ENCODE data around the gene IZUMO2.

DNA sequence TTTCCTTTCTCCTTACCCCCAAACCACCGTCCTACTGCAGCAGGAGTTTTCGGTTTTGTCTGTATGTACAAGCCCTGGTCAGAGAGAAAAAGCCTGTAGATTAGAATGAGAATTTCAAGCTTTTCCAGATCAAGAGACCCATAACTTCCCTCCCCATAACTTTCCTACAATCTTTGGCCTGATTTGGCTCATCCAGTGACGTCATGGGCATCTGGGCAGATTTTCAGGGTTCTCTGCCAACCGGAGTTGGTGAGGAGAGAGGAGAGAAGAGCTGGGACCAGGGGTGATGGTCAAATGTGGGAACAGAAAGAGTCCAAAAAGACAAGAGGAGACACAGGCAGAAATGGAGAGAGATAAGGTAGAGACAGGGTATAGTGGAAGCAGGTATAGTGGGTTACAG lies 10.5 kb downstream of the IZUMO2 start:
- TF ChIP-seq ZNF274 (IDR thresholded peaks at IDR 0.05; ENCODE audit: insufficient read depth, insufficient read length) (no peak), CBX5 (IDR thresholded peaks at IDR 0.05; ENCODE audit: low read depth) (no peak), SRF (IDR thresholded peaks at IDR 0.05; ENCODE audit: low read depth in 2 of 2, low read length in 2 of 2) (no peak), SP1 (IDR thresholded peaks at IDR 0.05; ENCODE audit: low read depth, low read length) (no peak), NFXL1 (IDR thresholded peaks at IDR 0.05; ENCODE audit: borderline replicate concordance) (no peak), EZH2 (IDR thresholded peaks at IDR 0.05; ENCODE audit: borderline replicate concordance, control insufficient read depth, low read depth, low read length) (no peak), SREBF1 (IDR thresholded peaks at IDR 0.05; ENCODE audit: low read length) (no peak)
- TF ChIP-seq, protein P1, sequence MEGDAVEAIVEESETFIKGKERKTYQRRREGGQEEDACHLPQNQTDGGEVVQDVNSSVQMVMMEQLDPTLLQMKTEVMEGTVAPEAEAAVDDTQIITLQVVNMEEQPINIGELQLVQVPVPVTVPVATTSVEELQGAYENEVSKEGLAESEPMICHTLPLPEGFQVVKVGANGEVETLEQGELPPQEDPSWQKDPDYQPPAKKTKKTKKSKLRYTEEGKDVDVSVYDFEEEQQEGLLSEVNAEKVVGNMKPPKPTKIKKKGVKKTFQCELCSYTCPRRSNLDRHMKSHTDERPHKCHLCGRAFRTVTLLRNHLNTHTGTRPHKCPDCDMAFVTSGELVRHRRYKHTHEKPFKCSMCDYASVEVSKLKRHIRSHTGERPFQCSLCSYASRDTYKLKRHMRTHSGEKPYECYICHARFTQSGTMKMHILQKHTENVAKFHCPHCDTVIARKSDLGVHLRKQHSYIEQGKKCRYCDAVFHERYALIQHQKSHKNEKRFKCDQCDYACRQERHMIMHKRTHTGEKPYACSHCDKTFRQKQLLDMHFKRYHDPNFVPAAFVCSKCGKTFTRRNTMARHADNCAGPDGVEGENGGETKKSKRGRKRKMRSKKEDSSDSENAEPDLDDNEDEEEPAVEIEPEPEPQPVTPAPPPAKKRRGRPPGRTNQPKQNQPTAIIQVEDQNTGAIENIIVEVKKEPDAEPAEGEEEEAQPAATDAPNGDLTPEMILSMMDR (IDR thresholded peaks at IDR 0.05 in 2 of 3, conservative IDR thresholded peaks at IDR 0.05 in 1 of 3; ENCODE audit: control insufficient read depth in 2 of 3, extremely low read depth in 1 of 3, insufficient read depth in 1 of 3, low read depth in 3 of 3, low read length in 3 of 3) = no peak
- TF ChIP-seq, protein P2, sequence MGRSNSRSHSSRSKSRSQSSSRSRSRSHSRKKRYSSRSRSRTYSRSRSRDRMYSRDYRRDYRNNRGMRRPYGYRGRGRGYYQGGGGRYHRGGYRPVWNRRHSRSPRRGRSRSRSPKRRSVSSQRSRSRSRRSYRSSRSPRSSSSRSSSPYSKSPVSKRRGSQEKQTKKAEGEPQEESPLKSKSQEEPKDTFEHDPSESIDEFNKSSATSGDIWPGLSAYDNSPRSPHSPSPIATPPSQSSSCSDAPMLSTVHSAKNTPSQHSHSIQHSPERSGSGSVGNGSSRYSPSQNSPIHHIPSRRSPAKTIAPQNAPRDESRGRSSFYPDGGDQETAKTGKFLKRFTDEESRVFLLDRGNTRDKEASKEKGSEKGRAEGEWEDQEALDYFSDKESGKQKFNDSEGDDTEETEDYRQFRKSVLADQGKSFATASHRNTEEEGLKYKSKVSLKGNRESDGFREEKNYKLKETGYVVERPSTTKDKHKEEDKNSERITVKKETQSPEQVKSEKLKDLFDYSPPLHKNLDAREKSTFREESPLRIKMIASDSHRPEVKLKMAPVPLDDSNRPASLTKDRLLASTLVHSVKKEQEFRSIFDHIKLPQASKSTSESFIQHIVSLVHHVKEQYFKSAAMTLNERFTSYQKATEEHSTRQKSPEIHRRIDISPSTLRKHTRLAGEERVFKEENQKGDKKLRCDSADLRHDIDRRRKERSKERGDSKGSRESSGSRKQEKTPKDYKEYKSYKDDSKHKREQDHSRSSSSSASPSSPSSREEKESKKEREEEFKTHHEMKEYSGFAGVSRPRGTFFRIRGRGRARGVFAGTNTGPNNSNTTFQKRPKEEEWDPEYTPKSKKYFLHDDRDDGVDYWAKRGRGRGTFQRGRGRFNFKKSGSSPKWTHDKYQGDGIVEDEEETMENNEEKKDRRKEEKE (IDR thresholded peaks at IDR 0.05) = no peak
- TF ChIP-seq, protein P3, sequence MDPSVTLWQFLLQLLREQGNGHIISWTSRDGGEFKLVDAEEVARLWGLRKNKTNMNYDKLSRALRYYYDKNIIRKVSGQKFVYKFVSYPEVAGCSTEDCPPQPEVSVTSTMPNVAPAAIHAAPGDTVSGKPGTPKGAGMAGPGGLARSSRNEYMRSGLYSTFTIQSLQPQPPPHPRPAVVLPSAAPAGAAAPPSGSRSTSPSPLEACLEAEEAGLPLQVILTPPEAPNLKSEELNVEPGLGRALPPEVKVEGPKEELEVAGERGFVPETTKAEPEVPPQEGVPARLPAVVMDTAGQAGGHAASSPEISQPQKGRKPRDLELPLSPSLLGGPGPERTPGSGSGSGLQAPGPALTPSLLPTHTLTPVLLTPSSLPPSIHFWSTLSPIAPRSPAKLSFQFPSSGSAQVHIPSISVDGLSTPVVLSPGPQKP (IDR thresholded peaks at IDR 0.05; ENCODE audit: low read depth, low read length) = no peak
- TF ChIP-seq, protein P4, sequence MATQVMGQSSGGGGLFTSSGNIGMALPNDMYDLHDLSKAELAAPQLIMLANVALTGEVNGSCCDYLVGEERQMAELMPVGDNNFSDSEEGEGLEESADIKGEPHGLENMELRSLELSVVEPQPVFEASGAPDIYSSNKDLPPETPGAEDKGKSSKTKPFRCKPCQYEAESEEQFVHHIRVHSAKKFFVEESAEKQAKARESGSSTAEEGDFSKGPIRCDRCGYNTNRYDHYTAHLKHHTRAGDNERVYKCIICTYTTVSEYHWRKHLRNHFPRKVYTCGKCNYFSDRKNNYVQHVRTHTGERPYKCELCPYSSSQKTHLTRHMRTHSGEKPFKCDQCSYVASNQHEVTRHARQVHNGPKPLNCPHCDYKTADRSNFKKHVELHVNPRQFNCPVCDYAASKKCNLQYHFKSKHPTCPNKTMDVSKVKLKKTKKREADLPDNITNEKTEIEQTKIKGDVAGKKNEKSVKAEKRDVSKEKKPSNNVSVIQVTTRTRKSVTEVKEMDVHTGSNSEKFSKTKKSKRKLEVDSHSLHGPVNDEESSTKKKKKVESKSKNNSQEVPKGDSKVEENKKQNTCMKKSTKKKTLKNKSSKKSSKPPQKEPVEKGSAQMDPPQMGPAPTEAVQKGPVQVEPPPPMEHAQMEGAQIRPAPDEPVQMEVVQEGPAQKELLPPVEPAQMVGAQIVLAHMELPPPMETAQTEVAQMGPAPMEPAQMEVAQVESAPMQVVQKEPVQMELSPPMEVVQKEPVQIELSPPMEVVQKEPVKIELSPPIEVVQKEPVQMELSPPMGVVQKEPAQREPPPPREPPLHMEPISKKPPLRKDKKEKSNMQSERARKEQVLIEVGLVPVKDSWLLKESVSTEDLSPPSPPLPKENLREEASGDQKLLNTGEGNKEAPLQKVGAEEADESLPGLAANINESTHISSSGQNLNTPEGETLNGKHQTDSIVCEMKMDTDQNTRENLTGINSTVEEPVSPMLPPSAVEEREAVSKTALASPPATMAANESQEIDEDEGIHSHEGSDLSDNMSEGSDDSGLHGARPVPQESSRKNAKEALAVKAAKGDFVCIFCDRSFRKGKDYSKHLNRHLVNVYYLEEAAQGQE (IDR thresholded peaks at IDR 0.05; ENCODE audit: low read depth, low read length) = no peak

Measured in GM12878 (cell line).